ENCODE results near the gene WDFY3. TPM values are rescaled to one million over a fixed set of nuclear protein-coding genes. Genes with fewer than 3 reads are reported as not detected.

Gene WDFY3
- total RNA-seq, 2 experiments from 2014 or later = 0.62 to 0.89 TPM

DNA sequence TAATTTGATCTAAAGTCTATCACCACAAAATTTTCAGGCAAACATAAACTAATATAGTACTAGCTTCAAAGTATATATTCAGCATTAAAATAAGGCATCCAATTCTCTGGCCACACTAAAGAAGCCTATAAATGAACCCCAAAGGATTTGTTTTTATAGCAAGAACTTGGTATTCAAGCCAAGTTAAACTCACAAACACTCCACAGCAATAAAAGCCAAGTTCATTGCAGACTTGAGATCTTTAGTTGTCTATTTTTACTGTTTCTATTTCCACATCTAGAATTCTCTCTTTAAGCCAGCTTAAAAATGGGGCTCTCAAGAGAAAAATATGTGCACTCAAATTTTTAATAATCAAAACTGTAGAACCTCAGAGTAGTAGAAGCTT lies 51.1 kb downstream of the WDFY3 start:
- ChIA-PET CTCF (no interaction called here), POLR2A (no interaction called here)
- no peak overlapping the region for H3K27ac Mint-ChIP-seq
- no peaks in the 10 kb centered on the region for H3K27me3 Mint-ChIP-seq
- no peaks in the 10 kb centered on the region for H3K9me3 Mint-ChIP-seq
- DNase-seq = no peak
- no peak overlapping the region for H3K4me3 Mint-ChIP-seq
- no peaks in the 10 kb centered on the region for H3K36me3 Mint-ChIP-seq (ENCODE audit: low read depth)
- H3K4me1 Mint-ChIP-seq = no peaks in the 10 kb centered on the region

DNA sequence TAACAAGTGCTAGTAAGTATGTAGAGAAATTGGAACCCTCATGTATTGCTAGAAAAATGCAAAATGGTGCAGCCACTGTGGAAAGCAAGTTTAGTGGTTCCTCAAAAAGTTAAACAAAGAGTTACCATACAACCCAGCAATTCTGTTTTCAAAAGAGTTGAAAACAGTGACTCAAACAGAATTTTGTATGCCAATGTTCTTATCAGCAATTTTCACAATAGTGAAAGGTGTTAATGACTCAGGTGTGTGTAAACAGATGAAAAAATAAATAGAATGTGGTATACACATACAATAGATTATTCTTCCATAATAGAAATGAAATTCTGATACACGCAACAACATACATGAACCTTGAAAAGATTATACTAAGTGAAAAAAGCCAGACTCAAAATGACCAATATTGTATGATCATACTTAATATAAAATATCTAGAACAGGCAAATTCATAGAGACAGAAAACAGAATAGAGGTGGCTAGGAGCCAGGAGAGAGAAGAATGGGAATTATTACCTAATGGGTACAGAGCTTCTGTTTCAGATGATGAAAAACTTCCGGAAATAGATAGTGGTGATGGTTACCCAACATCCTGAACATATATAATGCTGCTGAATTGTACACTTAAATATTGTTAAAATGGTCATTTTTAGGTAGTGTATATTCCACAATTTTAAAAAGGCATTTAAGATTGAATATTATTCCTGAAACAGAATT lies 51.6 kb downstream of the WDFY3 start:
- Mint-ChIP-seq H3K27me3 (no peaks in the 10 kb centered on the region), H3K36me3 (ENCODE audit: low read depth) (no peaks in the 10 kb centered on the region), H3K4me1 (no peaks in the 10 kb centered on the region), H3K27ac (no peak overlapping the region), H3K4me3 (no peak overlapping the region), H3K9me3 (no peaks in the 10 kb centered on the region)
- DNase-seq = no peak
- CTCF ChIA-PET = no interaction called here
- POLR2A ChIA-PET = no interaction called here

GRCh38 chr4:84913176-84913575 lies 53.3 kb downstream of the WDFY3 start:
- Mint-ChIP-seq H3K9me3 (no peaks in the 10 kb centered on the region), H3K27me3 (no peaks in the 10 kb centered on the region), H3K36me3 (ENCODE audit: low read depth) (no peaks in the 10 kb centered on the region), H3K27ac (no peak overlapping the region), H3K4me1 (no peaks in the 10 kb centered on the region), H3K4me3 (no peak overlapping the region)
- ChIA-PET POLR2A (interaction anchor here (0.6 kb wide), 1 partner anchor 444 kb away, joined by 3 read pairs; no protein-coding TSS in a partner anchor), CTCF (interaction anchor here (1.1 kb wide), 1 partner anchor 10 kb away, joined by 3 read pairs; no protein-coding TSS in a partner anchor)
- no peak for DNase-seq

GRCh38 chr4:84912741-84913140 lies 53.7 kb downstream of the WDFY3 start:
- ChIA-PET POLR2A (no interaction called here), CTCF (interaction anchor here (1.1 kb wide), 1 partner anchor 10 kb away, joined by 3 read pairs; no protein-coding TSS in a partner anchor)
- no peak for DNase-seq
- Mint-ChIP-seq H3K27me3 (no peaks in the 10 kb centered on the region), H3K4me3 (no peak overlapping the region), H3K9me3 (no peaks in the 10 kb centered on the region), H3K27ac (no peak overlapping the region), H3K4me1 (no peaks in the 10 kb centered on the region), H3K36me3 (ENCODE audit: low read depth) (no peaks in the 10 kb centered on the region)

DNA sequence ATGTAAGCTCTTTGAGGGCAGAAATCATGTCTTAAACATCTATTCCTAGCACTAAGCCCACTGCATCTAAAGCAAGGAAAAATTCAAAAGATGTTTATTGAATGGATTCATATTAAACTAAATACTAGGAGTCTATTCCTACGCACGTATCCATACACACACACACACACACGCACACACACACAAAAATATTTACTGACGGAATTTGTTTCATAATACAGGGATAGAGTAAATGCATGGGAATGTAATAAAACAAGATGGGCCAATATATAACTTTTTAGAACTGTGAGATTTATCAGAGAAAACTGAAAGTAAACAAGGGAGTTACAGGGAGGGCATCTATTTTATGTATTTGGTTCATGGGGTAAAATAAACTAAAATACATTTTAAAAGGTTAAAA lies 57.6 kb downstream of the WDFY3 start:
- CTCF ChIA-PET = no interaction called here
- no peak for DNase-seq
- POLR2A ChIA-PET = no interaction called here
- Mint-ChIP-seq H3K27me3 (no peaks in the 10 kb centered on the region), H3K9me3 (no peaks in the 10 kb centered on the region), H3K27ac (no peak overlapping the region), H3K36me3 (ENCODE audit: low read depth) (no peaks in the 10 kb centered on the region), H3K4me1 (no peaks in the 10 kb centered on the region), H3K4me3 (no peak overlapping the region)

DNA sequence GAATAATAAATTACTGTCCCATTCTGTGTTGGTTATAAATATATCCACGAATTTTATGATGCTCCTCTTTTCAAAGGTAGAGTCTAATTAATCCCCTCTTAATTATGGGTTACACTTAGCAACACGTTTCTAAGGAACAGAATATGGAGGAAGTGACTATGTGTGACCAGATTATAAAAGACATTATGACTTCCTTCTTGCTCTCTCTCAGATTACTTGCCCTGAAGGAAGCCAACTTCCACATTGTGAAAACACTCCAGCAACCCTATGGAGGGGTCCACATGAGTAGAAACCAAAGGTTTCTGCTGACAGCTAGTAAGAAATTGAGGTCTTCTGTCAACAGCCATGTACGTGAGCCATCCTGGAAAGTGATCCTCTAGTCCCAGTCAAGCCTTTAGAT lies 59.3 kb downstream of the WDFY3 start:
- no peak overlapping the region for H3K4me3 Mint-ChIP-seq
- no peaks in the 10 kb centered on the region for H3K36me3 Mint-ChIP-seq (ENCODE audit: low read depth)
- DNase-seq = no peak
- POLR2A ChIA-PET = no interaction called here
- H3K27me3 Mint-ChIP-seq = no peaks in the 10 kb centered on the region
- H3K4me1 Mint-ChIP-seq = no peaks in the 10 kb centered on the region
- H3K27ac Mint-ChIP-seq = no peak overlapping the region
- no peaks in the 10 kb centered on the region for H3K9me3 Mint-ChIP-seq
- CTCF ChIA-PET = no interaction called here

GRCh38 chr4:84905646-84906045 lies 60.8 kb downstream of the WDFY3 start:
- ChIA-PET POLR2A (no interaction called here), CTCF (no interaction called here)
- H3K4me1 Mint-ChIP-seq = no peaks in the 10 kb centered on the region
- H3K36me3 Mint-ChIP-seq (ENCODE audit: low read depth) = no peaks in the 10 kb centered on the region
- H3K27ac Mint-ChIP-seq = no peak overlapping the region
- H3K4me3 Mint-ChIP-seq = no peak overlapping the region
- DNase-seq = no peak
- no peaks in the 10 kb centered on the region for H3K27me3 Mint-ChIP-seq
- H3K9me3 Mint-ChIP-seq = no peaks in the 10 kb centered on the region

- DNase-seq = no peak
- H3K4me3 Mint-ChIP-seq = no peak overlapping the region
- H3K27me3 Mint-ChIP-seq = no peaks in the 10 kb centered on the region
- no peaks in the 10 kb centered on the region for H3K9me3 Mint-ChIP-seq
- no peak overlapping the region for H3K27ac Mint-ChIP-seq
- H3K36me3 Mint-ChIP-seq (ENCODE audit: low read depth) = no peaks in the 10 kb centered on the region
- H3K4me1 Mint-ChIP-seq = no peaks in the 10 kb centered on the region
- CTCF ChIA-PET = no interaction called here
- POLR2A ChIA-PET = no interaction called here
Measured at GRCh38 chr4:84901740-84902281, 64.7 kb downstream of the WDFY3 start.

DNA sequence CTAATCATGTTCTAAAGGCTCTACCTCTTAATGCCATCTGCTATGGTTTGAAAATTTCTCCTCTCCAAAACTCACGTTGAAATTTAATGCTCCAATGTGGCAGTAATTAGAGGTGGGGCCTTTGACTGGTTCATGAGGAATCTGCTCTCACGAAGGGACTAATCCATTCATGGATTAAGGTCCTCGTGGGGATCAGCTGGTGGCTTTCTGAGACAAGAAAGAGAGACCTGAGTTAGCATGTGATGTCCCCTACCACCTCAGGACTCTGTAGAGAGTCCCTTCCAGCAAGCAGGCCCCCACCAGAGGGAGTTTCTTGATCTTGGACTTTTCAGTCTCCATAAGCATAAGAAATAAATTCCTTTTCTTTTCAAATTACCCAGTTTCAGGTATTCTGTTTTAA lies 65.3 kb downstream of the WDFY3 start:
- no peaks in the 10 kb centered on the region for H3K36me3 Mint-ChIP-seq (ENCODE audit: low read depth)

GRCh38 chr4:84899616-84900015 lies 66.9 kb downstream of the WDFY3 start:
- DNase-seq = no peak
- Mint-ChIP-seq H3K4me3 (no peak overlapping the region), H3K27me3 (no peaks in the 10 kb centered on the region), H3K27ac (no peak overlapping the region), H3K36me3 (ENCODE audit: low read depth) (no peaks in the 10 kb centered on the region), H3K9me3 (no peaks in the 10 kb centered on the region), H3K4me1 (no peaks in the 10 kb centered on the region)
- ChIA-PET CTCF (no interaction called here), POLR2A (no interaction called here)

More for the DNA sequence above, 65.3 kb downstream of the WDFY3 start:
- DNase-seq = no peak
- no peak overlapping the region for H3K4me3 Mint-ChIP-seq
- H3K27ac Mint-ChIP-seq = no peak overlapping the region
- ChIA-PET CTCF (no interaction called here), POLR2A (no interaction called here)
- H3K9me3 Mint-ChIP-seq = no peaks in the 10 kb centered on the region
- no peaks in the 10 kb centered on the region for H3K27me3 Mint-ChIP-seq
- no peaks in the 10 kb centered on the region for H3K4me1 Mint-ChIP-seq

DNA sequence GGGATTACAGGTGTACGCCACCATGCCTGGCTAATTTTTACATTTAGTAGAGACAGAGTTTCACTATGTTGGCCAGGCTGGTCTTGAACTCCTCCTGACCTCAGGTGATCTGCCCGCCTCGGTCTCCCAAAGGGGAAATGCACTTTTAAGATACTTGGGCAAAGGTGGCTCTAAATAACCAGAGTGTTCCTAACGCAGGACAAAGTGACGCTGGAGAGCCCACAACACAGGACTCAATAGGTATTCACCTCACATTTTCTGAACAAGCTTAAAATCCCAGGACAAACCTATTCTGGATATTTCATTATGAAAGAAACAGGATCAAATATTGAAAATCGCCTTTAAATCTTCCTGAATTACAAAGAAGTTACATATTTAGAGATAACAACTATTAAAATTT lies 69.0 kb downstream of the WDFY3 start:
- POLR2A ChIA-PET = no interaction called here
- Mint-ChIP-seq H3K36me3 (ENCODE audit: low read depth) (no peaks in the 10 kb centered on the region), H3K4me1 (no peaks in the 10 kb centered on the region), H3K27ac (no peak overlapping the region), H3K4me3 (no peak overlapping the region), H3K9me3 (no peaks in the 10 kb centered on the region), H3K27me3 (no peaks in the 10 kb centered on the region)
- CTCF ChIA-PET = no interaction called here
- DNase-seq = no peak

DNA sequence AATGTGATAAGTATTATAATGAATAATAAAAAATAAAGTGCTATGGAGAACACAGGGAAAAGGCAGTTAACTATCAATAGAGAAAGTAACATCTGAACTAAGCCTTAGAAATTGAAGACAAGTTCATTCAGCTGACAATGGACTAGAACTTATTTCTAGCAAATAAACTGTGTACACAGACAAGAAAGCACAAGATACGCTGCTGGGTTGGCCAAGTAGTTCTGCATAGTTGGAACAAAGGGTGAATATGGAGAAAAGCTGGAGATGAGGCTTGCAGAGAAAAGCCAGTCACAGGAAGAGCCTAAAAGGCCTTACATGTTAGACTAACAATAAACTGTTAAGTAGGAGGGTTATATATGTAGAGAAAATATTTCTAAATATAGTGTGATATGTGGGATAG lies 71.2 kb downstream of the WDFY3 start:
- H3K27me3 Mint-ChIP-seq = no peaks in the 10 kb centered on the region
- no peaks in the 10 kb centered on the region for H3K4me1 Mint-ChIP-seq
- ChIA-PET POLR2A (no interaction called here), CTCF (no interaction called here)
- H3K27ac Mint-ChIP-seq = no peak overlapping the region
- no peaks in the 10 kb centered on the region for H3K36me3 Mint-ChIP-seq (ENCODE audit: low read depth)
- no peak for DNase-seq
- H3K9me3 Mint-ChIP-seq = no peaks in the 10 kb centered on the region
- no peak overlapping the region for H3K4me3 Mint-ChIP-seq

DNA sequence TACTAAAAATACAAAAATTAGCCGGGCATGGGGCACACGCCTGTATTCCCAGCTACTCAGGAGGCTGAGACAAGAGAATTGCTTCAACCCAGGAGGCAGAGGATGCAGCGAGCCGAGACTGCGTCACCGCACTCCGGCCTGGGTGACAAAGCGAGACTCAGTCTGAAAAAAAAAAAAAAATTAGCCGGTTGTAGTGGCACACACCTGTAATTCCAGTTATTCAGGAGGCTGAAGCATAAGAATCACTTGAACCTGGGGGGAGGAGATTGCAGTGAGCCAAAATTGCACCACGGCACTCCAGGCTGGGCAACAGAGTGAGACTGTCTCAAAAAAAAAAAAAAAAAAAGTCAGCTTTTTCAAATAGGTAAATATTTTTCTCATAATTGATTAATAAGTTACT lies 71.9 kb downstream of the WDFY3 start:
- ChIA-PET POLR2A (no interaction called here), CTCF (no interaction called here)
- Mint-ChIP-seq H3K27ac (no peak overlapping the region), H3K9me3 (no peaks in the 10 kb centered on the region), H3K4me1 (no peaks in the 10 kb centered on the region), H3K4me3 (no peak overlapping the region), H3K27me3 (no peaks in the 10 kb centered on the region), H3K36me3 (ENCODE audit: low read depth) (no peaks in the 10 kb centered on the region)
- DNase-seq = no peak

DNA sequence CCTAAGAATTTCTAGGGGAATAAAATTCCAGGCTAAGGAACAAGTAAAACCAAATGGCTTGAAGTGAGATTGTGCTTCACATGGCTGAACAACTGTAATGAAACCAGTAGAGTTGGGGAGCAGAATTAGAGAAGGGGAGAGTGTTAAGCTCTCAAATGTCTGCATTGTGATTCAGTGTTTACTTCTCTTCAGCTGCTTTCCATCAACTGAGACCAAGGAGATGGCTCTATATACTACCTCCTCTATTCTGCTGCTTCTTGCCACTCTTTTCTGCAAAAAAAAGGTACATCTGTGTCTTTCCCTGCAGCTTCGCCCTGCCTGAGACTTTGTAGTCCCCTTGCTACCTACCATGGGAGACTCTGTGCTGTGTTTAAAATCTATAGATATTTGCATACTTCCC lies 73.5 kb downstream of the WDFY3 start:
- DNase-seq = no peak
- Mint-ChIP-seq H3K27ac (no peak overlapping the region), H3K4me1 (no peaks in the 10 kb centered on the region), H3K27me3 (no peaks in the 10 kb centered on the region), H3K9me3 (no peaks in the 10 kb centered on the region), H3K4me3 (no peak overlapping the region), H3K36me3 (ENCODE audit: low read depth) (no peaks in the 10 kb centered on the region)
- ChIA-PET CTCF (no interaction called here), POLR2A (no interaction called here)
